ENCODE data around the gene DNAAF1.

DNA sequence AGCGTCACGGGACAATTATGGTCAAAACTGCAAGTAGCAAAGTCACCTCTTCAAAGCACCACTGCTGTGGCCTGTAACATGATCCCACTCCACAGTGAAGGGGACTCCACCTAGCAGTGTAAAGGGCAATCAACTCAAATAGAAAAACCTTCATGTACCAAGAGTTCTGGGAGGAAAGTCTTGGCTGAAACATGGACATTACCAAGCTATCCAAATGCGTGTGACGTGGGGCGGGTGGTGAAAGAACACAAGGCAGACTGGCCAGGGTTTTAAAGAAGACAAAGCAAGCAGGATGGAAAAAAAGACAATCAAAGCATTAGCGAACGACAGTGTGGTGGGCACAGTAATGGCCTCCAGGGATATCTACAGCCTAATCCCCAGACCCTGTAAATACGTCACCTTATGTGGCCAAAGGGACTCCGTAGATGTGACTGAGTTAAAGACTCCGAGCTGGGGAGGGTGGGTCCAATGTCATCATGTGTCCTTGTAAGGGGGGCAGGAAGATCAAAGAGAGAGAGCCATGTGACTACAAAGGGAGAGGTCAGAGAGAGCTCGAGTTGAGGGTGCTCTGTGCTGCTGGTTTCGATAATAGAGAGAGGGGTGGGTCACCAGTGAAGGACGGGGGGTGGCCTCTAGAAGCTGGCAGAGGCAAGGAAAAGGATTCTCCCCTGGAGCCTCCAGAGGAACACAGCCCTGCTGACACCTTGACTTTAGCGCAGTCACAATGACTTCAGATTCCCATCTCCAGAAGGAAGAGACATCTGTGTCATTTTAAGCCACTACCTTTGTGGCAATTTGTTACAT, 6.1 kb upstream of the DNAAF1 start:
- no peak for TF ChIP-seq CTCF (IDR thresholded peaks at IDR 0.05; ENCODE audit: extremely low read depth in 1 of 2, insufficient read depth in 1 of 2, low read depth in 1 of 2, low read length in 2 of 2)
- no peak for TF ChIP-seq POLR2AphosphoS5 (IDR thresholded peaks at IDR 0.05; ENCODE audit: insufficient read depth, low read depth, low read length)
- no peak for TF ChIP-seq EZH2 (IDR thresholded peaks at IDR 0.05; ENCODE audit: borderline replicate concordance, low read depth, low read length, severe bottlenecking)
- no peak for TF ChIP-seq POLR2A (IDR thresholded peaks at IDR 0.05; ENCODE audit: low read depth, low read length)
- no peak for TF ChIP-seq MYC (IDR thresholded peaks at IDR 0.05; ENCODE audit: low read depth, low read length)
- no peak for TF ChIP-seq MAX (IDR thresholded peaks at IDR 0.05; ENCODE audit: insufficient read depth, insufficient read length)
- no peak for TF ChIP-seq FOS (IDR thresholded peaks at IDR 0.05; ENCODE audit: borderline replicate concordance, insufficient read depth, low read length)
- no peak for TF ChIP-seq JUN (IDR thresholded peaks at IDR 0.05; ENCODE audit: borderline replicate concordance, insufficient read depth, insufficient read length, low read depth)
